HG02759 (cell line): Measurements from ENCODE around the gene EIF1.
"Not testable (repeated sequence)": the region's sequence is repeated elsewhere in the genome, so short reads cannot be mapped to it uniquely, and the experiment has no call there.

ENCODE experiments used
- ATAC-seq: cut with Tn5 transposase; IDR thresholded peaks from one replicate; pipeline ENCODE4 v1.9.1; 2021; ENCODE audit warnings: mild to moderate bottlenecking, moderate library complexity; ENCODE audit not compliant: unreplicated experiment

Gene EIF1

GRCh38 chr17:41655611-41656111 lies 33.0 kb upstream of the EIF1 start:
- ATAC-seq, result no peak

DNA sequence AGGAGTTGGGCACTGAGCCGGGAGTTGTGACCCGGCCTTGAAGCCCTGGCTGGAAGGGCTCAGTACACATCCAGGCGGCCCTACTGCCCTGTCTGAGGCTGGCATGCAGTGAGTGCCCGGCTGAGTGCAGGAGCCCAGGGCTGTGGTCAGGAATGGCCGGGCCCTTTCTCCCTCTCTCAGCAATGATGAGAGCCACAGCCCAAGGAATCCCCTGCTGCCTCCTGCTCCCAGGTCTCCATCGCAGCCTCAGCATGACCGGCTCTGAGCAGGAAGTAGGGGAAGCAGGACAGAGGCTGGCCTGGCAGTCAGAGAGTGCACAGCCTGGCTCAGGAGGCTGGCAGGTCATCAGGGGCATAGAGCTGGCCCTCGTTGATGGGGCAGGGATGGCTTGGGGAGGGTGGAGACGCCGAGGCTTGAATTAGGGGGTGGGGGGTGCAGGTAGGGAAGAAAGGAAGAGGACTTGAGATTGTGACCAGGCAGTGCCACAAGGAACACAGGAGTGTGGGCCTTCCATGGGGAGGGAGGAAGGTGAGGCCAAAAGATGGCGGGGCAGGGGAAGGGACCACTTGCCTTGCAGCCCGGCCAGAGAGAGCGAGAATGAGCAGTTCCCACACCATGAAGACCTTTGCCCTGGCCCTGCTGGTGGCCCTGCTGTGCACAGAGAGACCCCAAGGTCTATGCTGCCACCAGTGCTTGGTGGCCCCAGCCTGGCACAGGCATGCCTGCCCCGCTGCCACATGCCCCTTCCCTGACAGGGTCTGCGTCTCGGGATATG lies 32.2 kb upstream of the EIF1 start:
- ATAC-seq, result no peak

DNA sequence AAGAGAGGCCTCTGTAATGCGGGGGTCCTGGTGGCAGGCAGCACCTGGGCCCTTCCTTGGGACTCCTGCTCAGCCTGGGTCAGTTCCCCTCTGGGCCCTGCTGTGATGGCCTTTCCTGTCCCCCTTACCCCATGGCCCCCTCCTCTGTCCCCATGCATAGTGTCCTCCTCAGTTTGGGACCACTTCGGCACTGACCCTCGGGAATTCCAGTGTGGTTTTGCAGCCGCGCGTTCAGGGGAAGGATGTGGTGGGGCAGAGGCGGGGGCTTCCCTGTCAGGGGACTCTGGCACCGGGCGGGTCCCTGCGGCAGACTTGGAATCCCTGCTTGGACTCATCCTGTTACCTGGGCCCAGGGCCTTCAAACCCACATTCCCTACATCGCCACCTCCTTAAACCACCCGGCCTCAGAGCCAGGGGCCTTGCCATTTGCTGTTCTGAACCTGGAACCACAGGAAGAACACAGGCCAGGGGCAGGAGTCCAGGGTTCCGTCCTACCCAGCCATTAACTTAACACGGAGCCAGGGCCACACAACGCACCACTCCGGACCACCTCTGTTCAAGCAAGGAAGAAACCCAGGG lies 31.4 kb upstream of the EIF1 start:
- ATAC-seq, result no peak

GRCh38 chr17:41657936-41658335 lies 30.7 kb upstream of the EIF1 start:
- no peak for ATAC-seq

DNA sequence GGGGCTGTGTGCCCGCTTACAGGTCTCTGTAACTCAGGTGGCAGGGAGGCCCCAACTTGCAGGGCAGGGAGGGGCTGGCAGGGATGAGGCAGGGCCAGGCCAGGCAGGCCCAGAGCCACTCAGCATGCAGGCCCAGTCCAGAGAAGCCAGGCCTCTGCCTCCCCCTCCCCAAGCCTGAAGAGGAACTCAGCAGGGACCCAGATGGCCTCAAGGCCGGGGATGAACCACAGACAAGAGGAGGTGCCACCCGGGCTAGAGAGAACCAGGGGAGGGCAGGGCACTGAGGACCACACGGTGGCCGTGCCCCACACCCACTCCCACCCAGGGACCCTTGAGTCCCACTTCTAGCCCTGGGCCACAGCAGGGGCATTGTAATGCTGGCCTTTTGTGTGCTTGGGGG lies 29.8 kb upstream of the EIF1 start:
- no peak for ATAC-seq

DNA sequence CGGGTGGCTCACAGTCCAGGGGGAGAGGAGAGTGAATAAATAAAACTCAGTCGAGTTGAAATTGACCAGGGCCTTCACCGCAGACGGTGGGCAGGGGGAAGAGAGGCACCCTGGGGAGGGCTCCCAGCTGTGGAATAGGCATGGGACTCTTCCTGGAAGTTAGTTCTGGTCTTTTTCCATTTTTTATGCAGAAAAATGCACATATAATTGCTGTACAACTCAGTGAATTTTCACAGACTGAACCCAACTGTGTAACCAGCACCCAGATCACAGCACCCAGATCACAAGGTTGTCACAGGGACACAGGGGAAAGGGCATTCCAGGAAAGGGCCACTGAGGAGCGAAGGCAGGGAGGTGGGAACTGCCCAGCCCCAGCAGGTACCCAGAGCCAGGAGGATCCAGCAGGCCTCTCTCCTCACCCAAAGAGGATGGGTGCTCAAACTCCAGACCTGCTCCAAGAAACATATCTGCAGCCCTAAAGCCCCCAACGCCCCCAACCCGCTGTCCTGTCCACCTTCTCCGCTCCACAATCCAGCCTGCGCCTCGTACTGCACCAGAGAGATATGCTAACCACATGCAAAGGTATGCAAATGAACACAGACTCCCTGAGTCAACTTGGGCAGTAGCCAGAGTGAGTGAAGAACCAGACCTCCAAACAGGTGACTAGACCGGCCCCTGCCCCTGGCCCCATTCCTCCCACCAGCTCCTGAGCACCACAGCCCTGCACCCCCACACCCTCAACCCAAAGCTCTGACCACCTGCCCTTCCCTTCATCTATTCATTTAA lies 29.1 kb upstream of the EIF1 start:
- no peak for ATAC-seq

DNA sequence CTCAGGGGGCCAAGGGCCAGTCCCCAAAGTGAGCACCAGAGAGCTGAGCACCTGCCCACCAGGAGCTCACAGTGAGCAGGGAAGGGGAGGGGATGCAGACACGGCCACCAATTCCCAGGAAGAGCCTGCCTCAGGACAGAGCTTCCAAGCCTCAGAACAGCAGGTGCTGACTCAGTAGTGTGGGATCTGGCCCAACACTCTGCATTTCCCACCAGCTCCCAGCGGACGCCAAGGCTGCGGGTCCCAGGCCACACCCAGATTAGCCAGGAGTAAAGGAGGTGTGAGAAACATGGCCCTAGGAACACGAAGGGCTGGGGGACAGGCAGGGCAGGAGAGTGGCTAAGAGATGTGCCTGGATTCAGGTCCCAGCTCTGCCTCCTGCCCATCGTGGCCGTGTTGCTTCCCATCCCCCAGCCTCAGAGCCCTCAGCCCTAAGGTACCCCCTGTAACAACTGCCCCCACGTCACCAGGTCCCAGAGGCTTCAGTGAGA lies 28.4 kb upstream of the EIF1 start:
- ATAC-seq, result no peak

- ATAC-seq, result no peak
These were observed 25.1 kb upstream of the EIF1 start for GRCh38 chr17:41663451-41664171.

DNA sequence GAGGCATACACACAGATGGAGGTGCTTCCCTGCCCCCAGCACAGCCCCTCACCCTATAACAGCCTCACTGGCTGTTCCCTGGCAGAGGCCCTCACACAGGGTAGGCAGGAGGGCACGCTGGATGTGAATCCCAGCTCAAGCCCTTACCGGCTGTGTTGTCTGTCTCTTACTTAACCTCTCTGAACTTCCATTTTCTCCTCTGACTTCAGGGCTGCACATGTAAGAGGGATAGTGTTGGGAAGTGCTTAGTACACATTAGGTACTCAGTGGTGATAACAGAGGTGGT lies 24.6 kb upstream of the EIF1 start:
- ATAC-seq, result no peak

GRCh38 chr17:41664587-41665565 lies 23.8 kb upstream of the EIF1 start:
- ATAC-seq, result no peak

DNA sequence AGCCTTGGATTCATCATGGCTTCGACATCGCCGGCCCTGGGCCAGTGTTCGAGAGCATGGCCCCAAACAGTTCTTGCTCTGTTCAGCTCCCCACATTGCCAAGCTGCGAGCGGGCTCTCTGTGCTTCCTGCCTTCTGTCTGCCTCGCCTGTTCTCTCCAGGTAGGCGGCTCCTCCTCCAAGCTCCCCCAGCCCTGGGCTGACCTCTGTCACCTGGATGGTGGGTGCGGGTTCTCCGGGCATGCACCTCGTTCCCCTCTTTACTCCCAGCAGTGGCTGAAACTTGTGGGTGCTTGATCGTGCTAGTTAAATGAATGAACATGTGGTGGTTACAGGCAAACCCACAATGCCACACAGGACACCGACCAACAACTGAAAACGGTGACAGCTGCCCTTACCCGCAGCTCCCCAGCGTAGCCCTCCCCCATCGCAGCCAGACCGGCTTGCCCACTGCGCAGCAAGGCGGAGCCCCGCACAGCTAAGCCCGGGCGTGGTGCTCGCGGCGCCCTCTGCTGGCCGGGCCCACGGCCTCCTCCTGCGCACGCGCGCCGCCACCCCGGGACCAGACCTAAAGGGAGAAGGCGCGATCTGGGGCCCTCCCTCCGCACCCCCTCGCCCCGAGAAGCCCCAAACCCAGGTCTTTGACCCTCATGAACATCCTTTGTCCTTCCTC lies 23.0 kb upstream of the EIF1 start:
- ATAC-seq, result peak; percentile 70

DNA sequence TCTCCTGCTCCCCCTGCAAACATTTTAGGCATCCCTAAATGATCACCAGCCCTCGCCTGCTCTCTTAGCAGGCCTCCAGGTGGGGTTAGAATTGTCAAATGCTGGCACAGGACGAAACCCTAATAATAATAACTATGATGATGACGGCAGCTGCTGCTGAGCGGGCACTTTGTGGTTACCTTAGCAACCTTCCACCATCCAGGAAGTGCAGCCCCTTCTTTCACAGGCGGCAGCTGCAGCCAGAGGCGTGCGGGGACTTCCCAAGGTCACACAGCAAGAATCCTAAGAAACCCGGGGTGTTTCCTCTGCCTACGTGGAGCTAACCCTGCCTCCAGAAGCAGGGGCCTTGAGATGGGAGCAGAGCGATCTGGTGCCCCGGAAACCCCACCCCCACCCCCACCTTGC lies 22.4 kb upstream of the EIF1 start:
- peak; percentile 52 for ATAC-seq

DNA sequence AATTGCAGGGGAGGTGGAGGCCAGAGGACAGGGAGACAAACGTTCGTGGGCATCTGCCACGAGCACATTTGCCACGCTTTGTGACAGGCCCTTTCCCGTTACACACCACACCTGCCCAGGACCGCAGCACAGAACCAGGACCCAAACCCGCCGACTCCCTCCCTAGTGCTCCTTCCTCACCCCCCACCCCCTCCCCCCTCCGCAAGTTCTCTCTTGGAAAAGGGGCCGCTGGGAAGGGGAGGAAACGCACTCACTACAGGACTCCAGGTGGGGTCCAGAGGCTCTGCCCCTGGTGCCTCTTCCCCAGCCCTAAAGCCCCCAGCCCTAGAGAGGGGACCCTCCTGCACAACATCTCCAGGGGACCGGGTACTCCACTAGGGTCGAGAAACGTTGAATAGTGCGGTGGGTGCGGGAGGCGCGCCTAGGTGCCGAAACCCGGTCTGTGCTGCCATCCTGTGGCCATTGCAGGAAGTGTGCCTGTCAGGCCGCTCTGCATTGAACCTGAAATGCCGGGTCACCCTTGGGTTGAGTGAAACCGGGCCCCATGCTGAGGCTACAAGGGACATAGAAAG lies 21.9 kb upstream of the EIF1 start:
- peak; percentile 49 for ATAC-seq

- no peak for ATAC-seq
These were observed 21.2 kb upstream of the EIF1 start for GRCh38 chr17:41667280-41668041.

- no peak for ATAC-seq
These were observed 16.5 kb upstream of the EIF1 start for GRCh38 chr17:41672153-41672552.

GRCh38 chr17:41675157-41676057 lies 13.3 kb upstream of the EIF1 start:
- not testable (repeated sequence) for ATAC-seq

- ATAC-seq, result no peak
These were observed 12.6 kb upstream of the EIF1 start for GRCh38 chr17:41676058-41676419.
